ENCODE measurements around the gene PCSK7.
A peak's percentile ranks its signal among the peaks of the same experiment; 100 is the strongest.
"Not testable (repeated sequence)": the region's sequence is repeated elsewhere in the genome, so short reads cannot be mapped to it uniquely, and the experiment has no call there.

The PCSK7 gene

GRCh38 chr11:117231842-117232091 is at the start of gene PCSK7:
Gene PCSK7, minus strand, starts transcription at chr11:117232073. Its CDS starts 2,229 bp downstream, at chr11:117229844.
- DNase-seq, result no peak

DNA sequence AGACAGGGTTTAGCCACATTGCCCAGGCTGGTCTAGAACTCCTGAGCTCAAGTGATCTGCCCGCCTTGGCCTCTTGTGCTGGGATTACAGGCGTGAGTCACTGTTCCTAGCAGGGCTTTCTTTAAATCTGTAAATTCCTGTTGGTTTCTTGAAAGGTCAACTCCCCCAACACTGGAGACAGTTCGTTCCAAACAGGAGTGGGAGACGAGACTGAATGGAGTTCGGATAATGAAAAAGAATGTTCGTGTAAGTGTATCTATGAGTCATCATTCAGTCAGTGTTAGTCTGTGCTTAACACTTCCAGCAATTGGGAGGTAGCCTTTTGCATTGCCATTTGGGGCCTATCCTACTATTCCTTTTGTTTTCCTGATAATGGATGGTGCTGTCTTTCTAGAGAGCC is 49.3 kb upstream of the PCSK7 start:
- no peak for DNase-seq

- DNase-seq, result no peak
Observed at GRCh38 chr11:117279711-117280376, 48.0 kb upstream of the PCSK7 start.

- DNase-seq, result no peak
Observed at GRCh38 chr11:117278347-117278746, 46.5 kb upstream of the PCSK7 start.

DNA sequence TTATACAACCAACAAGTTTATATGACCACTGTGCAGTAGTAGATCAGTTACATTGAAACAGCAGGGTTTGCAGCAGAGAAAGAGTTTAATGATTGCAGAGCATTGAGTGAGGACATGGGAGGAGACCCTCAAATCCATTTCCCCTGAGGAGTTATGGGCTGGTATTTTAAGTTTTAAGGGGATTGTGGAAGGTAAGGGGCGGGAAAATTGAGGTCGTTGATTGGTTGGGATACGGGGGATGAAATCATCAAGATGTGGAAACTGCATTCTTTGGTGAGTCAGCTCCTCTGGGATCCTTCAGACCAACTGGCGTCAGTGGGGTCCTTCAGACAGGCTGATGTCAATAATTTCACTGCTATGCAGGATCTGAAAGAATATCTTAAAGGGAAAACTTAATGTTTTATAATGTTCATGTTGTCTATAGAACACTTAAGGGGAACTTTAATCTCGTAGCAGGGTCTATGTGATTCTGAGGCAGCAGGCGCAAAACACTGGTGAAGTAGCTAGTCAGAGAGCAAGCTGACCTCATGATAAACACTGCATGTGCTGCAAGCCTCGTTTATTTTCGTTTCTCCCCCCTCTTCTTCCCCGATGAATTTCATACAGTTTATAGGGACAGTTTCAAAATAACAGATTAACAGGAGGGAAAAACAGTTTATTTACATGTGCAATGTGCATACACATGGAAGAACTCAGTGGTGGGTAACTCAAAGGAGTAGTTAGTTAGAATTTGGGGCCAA is 41.8 kb upstream of the PCSK7 start:
- no peak for DNase-seq

DNA sequence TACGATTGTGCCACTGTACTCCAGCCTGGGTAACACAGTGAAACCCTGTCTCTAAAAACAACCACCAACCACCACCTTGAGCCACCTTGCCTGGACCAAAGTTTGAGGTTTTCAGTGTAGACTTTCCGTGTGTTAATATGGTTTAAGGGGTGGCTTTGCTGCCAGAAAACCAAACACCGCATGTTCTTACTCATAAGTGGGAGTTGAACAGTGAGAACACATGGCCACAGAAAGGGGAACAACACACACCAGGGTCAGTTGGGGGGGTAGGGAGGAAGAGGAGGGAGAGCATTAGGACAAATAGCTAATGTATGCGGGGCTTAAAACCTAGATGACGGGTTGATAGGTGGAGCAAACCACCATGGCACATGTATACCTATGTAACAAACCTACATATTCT is 40.3 kb upstream of the PCSK7 start:
- DNase-seq, result peak; percentile 54 to 61

DNA sequence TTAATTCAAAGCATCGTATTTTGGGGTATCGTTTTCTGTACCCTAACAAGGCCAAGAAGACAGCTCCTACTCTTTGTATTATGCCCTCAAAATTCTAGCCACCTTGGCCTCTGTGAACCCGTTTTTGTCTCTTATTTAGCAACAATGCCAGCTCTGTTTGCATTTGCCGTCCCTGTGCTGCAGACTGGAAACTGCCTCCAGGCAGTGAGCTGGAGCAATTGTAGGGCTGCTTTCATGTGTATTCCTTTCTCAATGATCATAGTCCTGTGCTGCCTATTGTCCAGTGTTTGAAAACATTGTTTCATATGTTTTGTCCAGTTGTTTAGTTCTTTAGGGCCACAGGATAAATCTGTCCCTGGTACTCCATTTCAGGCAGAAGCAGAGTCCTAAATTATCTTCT is 39.3 kb upstream of the PCSK7 start:
- DNase-seq, result no peak

DNA sequence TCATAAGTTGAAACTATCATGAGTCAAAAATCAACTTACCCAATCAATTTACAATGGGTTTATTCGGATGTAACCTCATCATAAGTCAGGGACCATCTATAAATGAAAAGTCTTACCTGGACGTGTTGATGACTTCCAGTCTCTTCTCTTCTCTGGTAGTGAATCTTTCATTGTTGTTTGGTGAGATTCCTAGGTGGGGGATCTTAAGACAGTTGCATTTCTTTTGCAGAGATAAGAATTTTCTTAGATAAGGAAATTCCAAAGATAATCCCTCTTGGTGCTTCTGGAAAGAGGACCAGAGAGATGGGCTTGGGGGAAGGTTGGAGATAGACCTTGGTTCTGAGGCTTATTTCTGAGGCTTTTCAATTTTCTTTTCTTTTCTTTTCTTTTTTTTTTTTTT is 38.0 kb upstream of the PCSK7 start:
- DNase-seq, result no peak

DNA sequence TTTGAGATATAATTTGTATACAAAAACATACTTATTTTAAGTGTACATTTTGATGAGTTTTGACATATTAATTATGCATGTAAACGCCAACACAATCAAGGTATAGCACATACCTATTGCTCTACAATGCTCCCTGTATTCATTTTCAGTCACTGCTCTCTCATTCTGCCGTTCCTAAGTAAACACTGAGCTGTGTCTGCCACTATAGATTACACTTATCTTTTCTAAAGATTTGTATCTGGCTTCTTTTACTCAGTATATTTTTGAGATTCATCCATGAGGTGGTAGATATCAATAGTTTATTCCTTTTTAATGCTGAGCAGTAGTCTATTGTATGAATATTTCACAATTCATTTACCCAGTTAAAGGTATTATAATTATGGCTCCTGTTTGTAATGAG is 33.9 kb upstream of the PCSK7 start:
- no peak for DNase-seq

- not testable (repeated sequence) for DNase-seq
Observed at GRCh38 chr11:117264624-117265323, 32.9 kb upstream of the PCSK7 start.

DNA sequence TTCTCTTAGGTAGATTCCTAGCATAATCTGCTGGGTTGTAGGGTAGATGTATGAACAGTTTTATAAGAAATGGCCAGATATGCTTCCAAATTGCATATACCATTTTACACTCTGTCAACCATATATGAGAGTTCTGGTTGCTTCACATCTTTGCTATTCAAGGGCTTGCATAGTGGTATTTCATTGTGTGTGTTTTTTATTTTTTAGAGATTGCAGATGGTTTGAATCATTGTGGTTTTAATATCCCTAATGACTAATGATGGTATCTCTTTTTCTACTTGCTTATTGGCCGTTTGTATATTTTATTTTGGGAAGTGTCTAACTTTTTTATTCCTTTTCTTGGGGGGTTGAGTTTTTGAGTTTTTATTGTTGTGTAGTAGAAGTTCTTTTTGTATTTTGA is 27.5 kb upstream of the PCSK7 start:
- no peak for DNase-seq

GRCh38 chr11:117258576-117258975 is 26.7 kb upstream of the PCSK7 start:
- no peak for DNase-seq

DNA sequence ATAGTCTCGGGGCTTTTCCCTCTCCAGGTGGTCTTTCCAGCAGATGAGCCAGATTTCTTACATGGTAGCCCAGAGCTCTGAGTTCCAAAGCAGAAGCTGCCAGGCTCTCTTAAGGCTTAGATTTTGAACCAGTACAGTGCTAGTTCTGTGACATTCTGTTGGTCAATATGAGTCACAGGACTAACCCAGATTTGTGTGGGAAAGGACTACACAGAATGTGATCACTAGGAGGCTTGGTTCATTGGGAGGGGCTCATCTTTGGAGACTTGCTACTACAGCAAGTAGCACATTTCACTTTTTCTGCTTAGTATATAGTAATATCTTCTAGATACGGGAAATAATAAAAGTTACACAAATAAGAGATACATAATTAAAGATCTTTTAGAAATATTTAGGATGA is 24.7 kb upstream of the PCSK7 start:
- DNase-seq, result no peak

GRCh38 chr11:117255966-117256365 is 24.1 kb upstream of the PCSK7 start:
- no peak for DNase-seq

GRCh38 chr11:117251506-117251905 is 19.6 kb upstream of the PCSK7 start:
- no peak for DNase-seq

DNA sequence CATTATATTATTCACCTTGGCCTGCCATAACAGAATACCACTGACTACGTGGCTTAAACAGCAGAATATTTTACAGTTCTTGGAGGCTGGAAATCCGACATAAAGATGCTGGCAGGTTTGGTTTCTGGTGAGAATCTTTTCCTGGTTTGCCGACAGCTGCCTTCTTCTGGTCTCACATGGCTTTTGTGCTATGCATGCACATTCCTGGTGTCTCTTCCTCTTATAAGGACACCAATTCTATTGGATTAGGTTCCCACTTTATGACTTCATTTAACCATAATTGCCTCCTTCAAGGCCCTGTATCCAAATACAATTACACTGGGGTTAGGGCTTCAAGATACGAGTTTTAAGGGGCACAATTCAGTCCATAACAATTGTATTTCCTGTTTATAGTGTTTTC is 17.7 kb upstream of the PCSK7 start:
- no peak for DNase-seq

DNA sequence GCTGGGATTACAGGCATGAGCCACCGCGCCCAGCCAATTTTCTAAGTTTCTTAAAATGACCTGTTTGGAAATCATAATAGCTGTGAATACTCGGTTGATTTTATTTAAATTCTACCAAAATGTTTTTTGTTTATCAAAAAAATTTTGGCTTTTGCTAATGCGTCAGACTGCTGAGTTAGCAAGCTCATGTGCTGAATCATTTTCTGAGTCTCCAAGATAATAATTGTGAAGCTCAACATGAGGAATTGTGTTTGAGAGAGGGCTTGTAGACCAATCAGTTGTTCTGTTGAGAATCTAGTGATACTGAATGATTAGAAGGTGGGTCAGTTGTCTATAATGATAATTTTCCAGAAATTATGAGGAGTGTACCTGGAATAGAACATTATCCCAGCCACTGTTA is 16.5 kb upstream of the PCSK7 start:
- DNase-seq, result no peak

DNA sequence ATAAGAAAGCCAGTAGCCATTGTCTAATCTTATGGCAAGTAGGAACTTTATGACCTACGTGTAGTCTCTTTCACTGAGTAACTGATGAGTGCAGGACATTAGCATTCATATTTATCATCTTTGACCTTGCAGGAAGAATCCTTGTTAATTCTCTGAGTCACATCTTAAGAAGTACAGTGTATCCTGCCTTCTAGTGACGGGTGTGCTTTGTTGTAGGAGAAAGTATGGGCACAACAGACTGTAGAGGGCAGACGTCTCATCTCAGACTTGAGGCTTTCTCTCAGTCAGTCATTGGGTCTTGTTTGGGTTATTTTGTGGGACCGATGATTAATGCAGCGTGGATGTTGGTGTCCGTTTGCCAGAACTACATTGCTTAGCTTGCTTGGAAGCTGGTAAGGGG is 7.4 kb upstream of the PCSK7 start:
- DNase-seq, result peak; percentile 11 to 21

GRCh38 chr11:117238221-117238620 is 6.3 kb upstream of the PCSK7 start:
- no peak for DNase-seq

GRCh38 chr11:117232911-117233409 is 1.1 kb upstream of the PCSK7 start:
- peak in 1 of 2 experiments; percentile 4 for DNase-seq

DNA sequence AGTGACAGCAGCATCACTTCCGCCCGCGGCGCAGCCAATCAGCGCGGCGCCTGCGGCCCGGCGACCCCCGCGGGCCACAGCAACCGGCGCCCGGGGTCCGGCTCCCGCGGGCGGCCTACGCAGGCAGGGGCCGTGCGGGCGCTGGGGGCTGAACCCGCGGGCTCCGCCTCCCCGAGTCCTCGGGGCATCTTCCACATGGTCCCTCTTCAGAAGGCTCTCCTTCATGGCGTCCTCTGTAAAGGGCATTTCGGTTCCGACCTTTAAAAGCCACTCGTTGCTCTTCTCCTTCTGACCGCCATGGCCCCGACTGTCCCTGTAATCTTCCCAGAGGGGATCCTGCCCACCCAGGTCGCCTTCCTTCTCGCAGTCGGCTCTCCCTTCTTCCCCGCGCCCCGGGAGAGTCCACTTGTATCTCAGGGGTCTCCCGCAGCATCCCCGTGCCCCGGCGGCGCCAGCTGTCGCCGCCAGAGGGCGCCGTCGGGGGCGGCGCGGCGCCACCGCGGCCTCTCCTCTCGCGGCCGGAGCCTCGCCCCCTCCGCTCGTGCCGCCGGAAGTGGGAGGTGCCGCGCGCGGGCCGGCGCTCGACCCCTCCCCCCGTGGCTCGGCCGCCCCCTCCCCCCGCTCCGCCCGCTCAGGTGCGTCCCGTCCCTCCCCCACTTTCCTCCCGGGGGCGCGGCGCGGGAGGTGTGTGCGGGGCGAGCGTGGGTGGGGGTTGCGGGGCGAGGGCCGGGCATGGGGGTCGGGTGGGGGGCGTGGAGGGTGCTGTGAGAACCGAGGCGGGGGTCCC is 412 bp upstream of the PCSK7 start, which contains the start of gene RNF214:
Gene RNF214, plus strand, starts transcription at position 580 of the 787 bp plus-strand sequence. CDS start 1,602 bp downstream, outside the sequence.
- peak; percentile 51 to 73 for DNase-seq

- peak in 1 of 2 experiments; percentile 17 for DNase-seq
Observed at GRCh38 chr11:117230999-117231841, 653 bp downstream of the PCSK7 start.

All from Kasumi-1 (cell line).